Measurements from ENCODE around the gene NLRC5. TPM values are rescaled to one million over a fixed set of nuclear protein-coding genes. Genes with fewer than 3 reads are reported as not detected.

The NLRC5 gene
- total RNA-seq, 6 donors from 2014 or later, result 29.2 to 361 (median 52.7) TPM

- Histone ChIP-seq H3K36me3 (no peaks in the 10 kb centered on the region), H3K27me3 (no peaks in the 10 kb centered on the region), H3K9me3 (no peaks in the 10 kb centered on the region), H3K4me3 (no peak overlapping the region), H3K27ac (no peak overlapping the region), H3K4me1 (peaks cover 0 to 4% (median under 1%) of the 10 kb centered on the region in 4 donors)
- no peak for ATAC-seq (ENCODE audit: low FRiP score in 2 of 2)
- 96 to 97% methylated on average over 1 of the region's 1 CpG for WGBS, 2 donors
- TF ChIP-seq EP300 (IDR thresholded peaks at IDR 0.05) (no peak), POLR2AphosphoS5 (IDR thresholded peaks at IDR 0.05) (no peak), CTCF (IDR thresholded peaks at IDR 0.05) (no peak), POLR2A (IDR thresholded peaks at IDR 0.05) (no peak)
- DNase-seq, result no peak
These were observed 19.1 kb downstream of the NLRC5 start for GRCh38 chr16:57008440-57008839.

GRCh38 chr16:57009643-57010170 is 20.4 kb downstream of the NLRC5 start:
- ATAC-seq (ENCODE audit: low FRiP score in 2 of 2) (no peak), DNase-seq (no peak)
- 93 to 98% methylated on average over 2 of the region's 2 CpGs for WGBS, 2 donors
- H3K9me3 ChIP-seq, result no peaks in the 10 kb centered on the region
- H3K27me3 ChIP-seq, result no peaks in the 10 kb centered on the region
- H3K36me3 ChIP-seq, result no peaks in the 10 kb centered on the region
- H3K27ac ChIP-seq, result no peak overlapping the region
- peaks cover 0 to 15% (median 2%) of the 10 kb centered on the region in 4 donors for H3K4me1 ChIP-seq
- H3K4me3 ChIP-seq, result no peak overlapping the region
- TF ChIP-seq EP300 (IDR thresholded peaks at IDR 0.05), result no peak
- no peak for TF ChIP-seq POLR2A (IDR thresholded peaks at IDR 0.05)
- no peak for TF ChIP-seq POLR2AphosphoS5 (IDR thresholded peaks at IDR 0.05)
- TF ChIP-seq CTCF (IDR thresholded peaks at IDR 0.05), result no peak

- 96 to 97% methylated on average over 11 to 13 of the region's 13 CpGs for WGBS, 2 donors
These were observed 23.0 kb downstream of the NLRC5 start for GRCh38 chr16:57012353-57012752.

GRCh38 chr16:57013229-57013628 is 23.9 kb downstream of the NLRC5 start:
- no peak for TF ChIP-seq POLR2AphosphoS5 (IDR thresholded peaks at IDR 0.05)
- TF ChIP-seq EP300 (IDR thresholded peaks at IDR 0.05), result no peak
- TF ChIP-seq POLR2A (IDR thresholded peaks at IDR 0.05), result no peak
- TF ChIP-seq CTCF (IDR thresholded peaks at IDR 0.05), result no peak
- Histone ChIP-seq H3K27ac (peak overlapping the region in 3 of 4 donors; percentile 9 to 73 (median 62)), H3K4me1 (peaks cover 4 to 18% (median 6%) of the 10 kb centered on the region in 4 donors), H3K4me3 (no peak overlapping the region), H3K9me3 (no peaks in the 10 kb centered on the region), H3K36me3 (peaks cover 2 to 17% (median 5%) of the 10 kb centered on the region in 4 donors), H3K27me3 (no peaks in the 10 kb centered on the region)
- ATAC-seq (ENCODE audit: low FRiP score in 2 of 2) (no peak), DNase-seq (no peak)
- 58 to 70% methylated on average over 2 of the region's 2 CpGs for WGBS, 2 donors

More at GRCh38 chr16:57012353-57012752, 23.0 kb downstream of the NLRC5 start:
- TF ChIP-seq EP300 (IDR thresholded peaks at IDR 0.05) (no peak), POLR2A (IDR thresholded peaks at IDR 0.05) (no peak), CTCF (IDR thresholded peaks at IDR 0.05) (no peak), POLR2AphosphoS5 (IDR thresholded peaks at IDR 0.05) (no peak)
- Histone ChIP-seq H3K27ac (peak overlapping the region in 2 of 4 donors; percentile 18 to 32), H3K4me1 (peaks cover 4 to 18% (median 6%) of the 10 kb centered on the region in 4 donors), H3K9me3 (no peaks in the 10 kb centered on the region), H3K4me3 (no peak overlapping the region), H3K27me3 (no peaks in the 10 kb centered on the region), H3K36me3 (peaks cover 0 to 9% (median 0%) of the 10 kb centered on the region in 4 donors)
- ATAC-seq (ENCODE audit: low FRiP score in 2 of 2) (no peak), DNase-seq (no peak)

- peak overlapping the region in 3 of 4 donors; percentile 62 to 73 (median 67) for H3K27ac ChIP-seq
- DNase-seq, result no peak
- TF ChIP-seq POLR2A (IDR thresholded peaks at IDR 0.05) (no peak), POLR2AphosphoS5 (IDR thresholded peaks at IDR 0.05) (no peak), CTCF (IDR thresholded peaks at IDR 0.05) (no peak), EP300 (IDR thresholded peaks at IDR 0.05) (no peak)
- H3K4me1 ChIP-seq, result peaks cover 4 to 18% (median 6%) of the 10 kb centered on the region in 4 donors
- no peak overlapping the region for H3K4me3 ChIP-seq
- H3K9me3 ChIP-seq, result no peaks in the 10 kb centered on the region
- H3K36me3 ChIP-seq, result peaks cover 2 to 24% (median 11%) of the 10 kb centered on the region in 4 donors
- no peaks in the 10 kb centered on the region for H3K27me3 ChIP-seq
- WGBS, 2 donors, result 77 to 79% methylated on average over 2 of the region's 2 CpGs
- ATAC-seq (ENCODE audit: low FRiP score in 2 of 2), result no peak
These were observed 24.5 kb downstream of the NLRC5 start for GRCh38 chr16:57013902-57014301.
